Body of pancreas (tissue), 4 donors: ENCODE results near the gene FAM184B. TPM values are rescaled to one million over a fixed set of nuclear protein-coding genes. Genes with fewer than 3 reads are reported as not detected.

Experiments
- ATAC-seq: fragments of 150-250 bp; one replicate; pipeline ENCODE4 v1.9.1; 2016
- DNase-seq, 4 donors: peaks; one replicate each; pipeline ENCODE4 v3.0.0-alpha.2; 2019
- H3K27ac ChIP-seq, 4 donors: fragments of 200-600 bp; sonication (generic); 1 replicate in 3 of 4; 2 replicates in 1 of 4; pipeline versions ENCODE4 v1.5.1 to v1.6.1; 2016 to 2019; ENCODE audit warnings: mild to moderate bottlenecking in 1 of 4, mixed read lengths in 1 of 4, moderate library complexity in 1 of 4
- H3K27me3 ChIP-seq, 2 donors: fragments of 200-600 bp; sonication (generic); one replicate each; pipeline ENCODE4 v1.6.0; 2016; ENCODE audit warnings: mild to moderate bottlenecking in 1 of 2
- H3K36me3 ChIP-seq, 2 donors: fragments of 200-600 bp; sonication (generic); replicated peaks in 1 of 2; 2 replicates each; pipeline ENCODE4 v1.5.1; 2016; ENCODE audit warnings: low read depth in 2 of 2; ENCODE audit not compliant: insufficient read depth in 1 of 2
- H3K4me1 ChIP-seq: fragments of 200-600 bp; sonication (generic); one replicate; pipeline ENCODE4 v1.6.0; 2016
- H3K4me3 ChIP-seq, 2 donors: fragments of 200-600 bp; sonication (generic); 1 replicate in 1 of 2; 2 replicates in 1 of 2; pipeline ENCODE4 v1.5.1; 2016 to 2019
- H3K9me3 ChIP-seq, 3 donors: fragments of 200-600 bp; sonication (generic); 1 replicate in 2 of 3; 2 replicates in 1 of 3; pipeline ENCODE4 v1.5.1; 2016
- POLR2A ChIP-seq, 3 donors: fragments of 450-650 bp; IDR thresholded peaks; one replicate each; pipeline ENCODE4 v1.6.1; 2016; ENCODE audit warnings: antibody characterized with exemption in 3 of 3, mild to moderate bottlenecking in 2 of 3
- WGBS, 2 donors: methylation state at CpG; one replicate each; pipeline ENCODE4 v1.1.5; 2017; 5-methylcytosine and 5-hydroxymethylcytosine counted together
- intact Hi-C: fragments of 100-400 bp; cut with DNase I; formaldehyde crosslinking; loops from one replicate; pipeline ENCODE4 v1.15.1; 2023
- total RNA-seq, 2 donors: library from RNA; depleted of rRNA; stranded (reverse); fragments of >200 nt; gene quantifications; one replicate each; pipeline ENCODE4 v1.1.0, GENCODE V29; 2016
- TF ChIP-seq, protein P1 (sequence below), 7 experiments: fragments of 450-650 bp in 4 of 7; fragments of 200-600 bp in 3 of 7; sonication (generic) in 3 of 7; IDR thresholded peaks; one replicate each; pipeline ENCODE4 v1.5.1; 2016 to 2019; ENCODE audit warnings: antibody characterized with exemption in 7 of 7

Gene FAM184B
- total RNA-seq, 2 donors from 2014 or later = not detected

DNA sequence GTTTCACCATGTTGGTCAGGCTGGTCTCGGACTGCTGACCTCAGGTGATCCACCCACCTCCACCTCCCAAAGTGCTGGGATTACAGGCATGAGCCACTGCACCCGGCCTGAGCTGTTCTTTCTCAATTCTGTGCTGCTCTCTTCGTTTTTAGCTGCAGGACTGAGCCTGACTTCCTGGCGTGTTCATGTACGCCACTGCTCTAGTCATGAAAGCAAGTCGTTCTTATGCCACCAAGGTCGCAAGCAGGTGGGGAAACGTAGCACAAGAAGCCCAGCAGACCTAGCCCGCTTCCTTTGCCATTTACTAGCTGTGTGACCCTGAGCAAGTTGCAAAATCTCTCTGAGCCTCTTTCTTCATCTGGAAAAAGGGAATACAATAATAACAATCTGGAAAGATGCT lies 123.6 kb downstream of the FAM184B start:
- no peak for DNase-seq
- TF ChIP-seq, protein P1, sequence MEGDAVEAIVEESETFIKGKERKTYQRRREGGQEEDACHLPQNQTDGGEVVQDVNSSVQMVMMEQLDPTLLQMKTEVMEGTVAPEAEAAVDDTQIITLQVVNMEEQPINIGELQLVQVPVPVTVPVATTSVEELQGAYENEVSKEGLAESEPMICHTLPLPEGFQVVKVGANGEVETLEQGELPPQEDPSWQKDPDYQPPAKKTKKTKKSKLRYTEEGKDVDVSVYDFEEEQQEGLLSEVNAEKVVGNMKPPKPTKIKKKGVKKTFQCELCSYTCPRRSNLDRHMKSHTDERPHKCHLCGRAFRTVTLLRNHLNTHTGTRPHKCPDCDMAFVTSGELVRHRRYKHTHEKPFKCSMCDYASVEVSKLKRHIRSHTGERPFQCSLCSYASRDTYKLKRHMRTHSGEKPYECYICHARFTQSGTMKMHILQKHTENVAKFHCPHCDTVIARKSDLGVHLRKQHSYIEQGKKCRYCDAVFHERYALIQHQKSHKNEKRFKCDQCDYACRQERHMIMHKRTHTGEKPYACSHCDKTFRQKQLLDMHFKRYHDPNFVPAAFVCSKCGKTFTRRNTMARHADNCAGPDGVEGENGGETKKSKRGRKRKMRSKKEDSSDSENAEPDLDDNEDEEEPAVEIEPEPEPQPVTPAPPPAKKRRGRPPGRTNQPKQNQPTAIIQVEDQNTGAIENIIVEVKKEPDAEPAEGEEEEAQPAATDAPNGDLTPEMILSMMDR (IDR thresholded peaks at IDR 0.05) = no peak
- TF ChIP-seq POLR2A (IDR thresholded peaks at IDR 0.05) = no peak
- no peak for ATAC-seq
- 52 to 54% methylated on average over 8 to 9 of the region's 9 CpGs for WGBS, 2 donors
- Histone ChIP-seq H3K36me3 (no peaks in the 10 kb centered on the region), H3K4me3 (no peak overlapping the region), H3K27ac (no peak overlapping the region), H3K27me3 (no peaks in the 10 kb centered on the region), H3K4me1 (no peaks in the 10 kb centered on the region), H3K9me3 (no peaks in the 10 kb centered on the region)
- intact Hi-C loops = no loop called here

DNA sequence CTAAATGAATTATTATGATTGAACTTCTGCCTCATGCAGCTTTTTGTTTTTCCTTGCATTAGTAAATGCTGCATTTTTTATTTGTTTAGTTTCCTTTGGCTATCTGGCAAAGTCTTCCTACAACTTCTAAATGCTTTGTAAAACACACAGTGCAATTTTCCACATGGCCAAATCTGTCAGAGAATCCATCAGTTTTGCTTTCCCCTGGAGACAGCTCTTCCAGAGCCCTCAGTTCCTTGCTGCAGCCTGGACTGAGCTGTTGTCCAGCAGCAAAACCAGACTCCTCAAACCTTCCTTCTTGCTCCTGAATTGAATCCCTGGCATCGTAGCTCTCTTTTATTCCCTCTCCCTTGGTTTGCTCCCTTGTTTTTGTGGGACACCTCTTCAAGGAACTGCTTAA lies 124.3 kb downstream of the FAM184B start:
- Histone ChIP-seq H3K4me1 (no peaks in the 10 kb centered on the region), H3K36me3 (no peaks in the 10 kb centered on the region), H3K9me3 (no peaks in the 10 kb centered on the region), H3K27me3 (no peaks in the 10 kb centered on the region), H3K4me3 (no peak overlapping the region), H3K27ac (no peak overlapping the region)
- no peak for TF ChIP-seq POLR2A (IDR thresholded peaks at IDR 0.05)
- TF ChIP-seq, protein P1 (IDR thresholded peaks at IDR 0.05) = no peak
- ATAC-seq = no peak
- intact Hi-C loops = no loop called here
- no peak for DNase-seq
- WGBS, 2 donors = 57 to 62% methylated on average over 1 of the region's 1 CpG

DNA sequence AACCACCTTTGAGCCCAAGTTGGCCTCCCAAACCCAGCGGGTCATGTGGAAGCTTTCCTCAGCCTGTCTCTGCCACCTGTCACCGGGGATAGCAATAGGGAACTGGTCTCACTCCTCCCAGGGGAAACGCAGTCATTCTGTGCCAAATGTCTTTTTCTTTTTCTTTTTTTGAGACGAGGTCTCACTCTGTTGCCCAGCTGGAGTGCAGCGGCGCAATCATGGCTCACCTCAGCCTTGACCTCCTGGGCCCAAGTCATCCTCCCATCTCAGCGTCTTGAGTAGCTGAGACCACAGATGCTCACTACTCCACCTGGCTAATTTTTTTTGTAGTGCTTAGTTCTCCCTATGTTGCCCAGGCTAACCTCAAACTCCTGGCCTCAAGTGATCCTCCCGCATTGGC lies 126.7 kb downstream of the FAM184B start:
- Histone ChIP-seq H3K36me3 (no peaks in the 10 kb centered on the region), H3K27ac (no peak overlapping the region), H3K9me3 (no peaks in the 10 kb centered on the region), H3K4me1 (no peaks in the 10 kb centered on the region), H3K4me3 (no peak overlapping the region), H3K27me3 (no peaks in the 10 kb centered on the region)
- ATAC-seq = no peak
- TF ChIP-seq, protein P1 (IDR thresholded peaks at IDR 0.05) = no peak
- no peak for TF ChIP-seq POLR2A (IDR thresholded peaks at IDR 0.05)
- no peak for DNase-seq
- intact Hi-C loops = no loop called here
- 65 to 67% methylated on average over 8 of the region's 8 CpGs for WGBS, 2 donors

DNA sequence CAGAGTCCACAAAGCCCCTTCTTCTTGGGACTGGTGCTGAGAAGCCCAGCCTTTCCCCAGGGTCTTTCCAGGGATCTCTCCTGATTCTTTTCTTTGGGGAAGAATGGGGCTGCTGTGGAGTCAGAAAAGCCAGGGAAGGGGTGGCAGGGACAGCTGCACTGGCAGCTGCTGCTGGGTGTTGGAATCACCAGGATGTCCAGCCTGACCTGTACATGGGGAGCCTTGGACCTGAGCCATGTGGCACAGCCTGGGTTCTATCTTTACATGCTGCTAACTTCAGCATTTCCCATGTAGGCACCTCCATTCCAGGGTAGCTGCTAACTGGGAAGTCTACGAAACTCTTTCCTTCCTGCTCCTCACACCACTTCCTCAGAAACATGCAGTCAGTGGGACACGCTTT lies 131.0 kb downstream of the FAM184B start:
- Histone ChIP-seq H3K27ac (no peak overlapping the region), H3K27me3 (no peaks in the 10 kb centered on the region), H3K4me1 (no peaks in the 10 kb centered on the region), H3K4me3 (no peak overlapping the region), H3K9me3 (no peaks in the 10 kb centered on the region), H3K36me3 (no peaks in the 10 kb centered on the region)
- no peak for ATAC-seq
- no peak for DNase-seq
- intact Hi-C loops = no loop called here
- WGBS, 2 donors = 72 to 81% methylated on average over 2 of the region's 2 CpGs
- no peak for TF ChIP-seq POLR2A (IDR thresholded peaks at IDR 0.05)
- TF ChIP-seq, protein P1 (IDR thresholded peaks at IDR 0.05) = no peak

DNA sequence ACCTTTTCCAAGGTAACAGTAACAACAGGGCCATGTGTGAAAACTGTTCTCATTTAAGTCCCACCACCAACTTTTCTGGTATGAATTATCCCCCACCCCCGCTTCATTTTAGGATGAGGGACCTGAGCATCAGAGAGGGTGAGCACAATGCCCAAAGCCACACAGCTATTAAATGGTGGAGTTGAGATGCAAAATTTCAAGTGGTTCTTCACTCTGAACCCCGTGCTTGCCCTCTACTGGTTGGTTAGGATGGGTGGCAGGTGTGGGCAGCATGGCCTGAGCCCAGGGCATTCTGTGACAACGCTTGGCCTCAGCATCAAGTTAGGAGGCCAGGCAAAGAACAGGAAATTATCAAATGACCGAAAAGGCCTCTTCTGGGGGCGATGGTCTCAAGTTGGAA lies 133.5 kb downstream of the FAM184B start:
- intact Hi-C loops = no loop called here
- ATAC-seq (no peak), DNase-seq (no peak)
- no peak overlapping the region for H3K4me3 ChIP-seq
- no peaks in the 10 kb centered on the region for H3K27me3 ChIP-seq
- WGBS, 2 donors = 59 to 71% methylated on average over 5 of the region's 5 CpGs
- H3K36me3 ChIP-seq = no peaks in the 10 kb centered on the region
- H3K27ac ChIP-seq = no peak overlapping the region
- no peak for TF ChIP-seq POLR2A (IDR thresholded peaks at IDR 0.05)
- TF ChIP-seq, protein P1 (IDR thresholded peaks at IDR 0.05) = no peak
- H3K9me3 ChIP-seq = peaks cover 0 to 2% (median 0%) of the 10 kb centered on the region in 3 donors
- H3K4me1 ChIP-seq = no peaks in the 10 kb centered on the region
